Karpas-422 (cell line): Measurements from ENCODE around the gene SIDT1. TPM values are rescaled to one million over a fixed set of nuclear protein-coding genes. Genes with fewer than 3 reads are reported as not detected.
"Not testable (repeated sequence)": the region's sequence is repeated elsewhere in the genome, so short reads cannot be mapped to it uniquely, and the experiment has no call there.

Source experiments
- DNase-seq: peaks from one replicate; pipeline ENCODE4 v3.0.0-alpha.2; 2015
- H2AFZ ChIP-seq: fragments of 200-600 bp; sonication (generic); 2 replicates; pipeline ENCODE4 v1.6.1; 2014; ENCODE audit warnings: antibody characterized with exemption, low read length, mixed read lengths
- H3K27ac ChIP-seq: fragments of 200-600 bp; sonication (generic); 2 replicates; pipeline ENCODE4 v1.5.1; 2014; ENCODE audit warnings: mild to moderate bottlenecking, low read length, moderate library complexity
- H3K27me3 ChIP-seq: fragments of 200-600 bp; sonication (generic); 2 replicates; pipeline ENCODE4 v1.6.1; 2014; ENCODE audit warnings: low read length, mixed read lengths
- H3K36me3 ChIP-seq: fragments of 200-600 bp; sonication (generic); 2 replicates; pipeline ENCODE4 v1.6.1; 2014; ENCODE audit warnings: low read length, mixed read lengths; ENCODE audit not compliant: insufficient read depth
- H3K4me1 ChIP-seq: fragments of 200-600 bp; sonication (generic); 2 replicates; pipeline ENCODE4 v1.6.1; 2014; ENCODE audit warnings: mild to moderate bottlenecking, low read length, mixed read lengths
- H3K4me2 ChIP-seq: fragments of 200-600 bp; sonication (generic); 2 replicates; pipeline ENCODE4 v1.6.1; 2014; ENCODE audit warnings: low read length, low read depth, mild to moderate bottlenecking; ENCODE audit not compliant: poor library complexity, severe bottlenecking
- H3K4me3 ChIP-seq: fragments of 200-600 bp; sonication (generic); 2 replicates; pipeline ENCODE4 v1.5.1; 2014; ENCODE audit warnings: mild to moderate bottlenecking, antibody characterized with exemption, low read length, mixed read lengths
- H3K79me2 ChIP-seq: fragments of 200-600 bp; sonication (generic); 2 replicates; pipeline ENCODE4 v1.6.1; 2014; ENCODE audit warnings: mild to moderate bottlenecking, low read length, mixed read lengths
- H3K9ac ChIP-seq: fragments of 200-600 bp; sonication (generic); 2 replicates; pipeline ENCODE4 v1.6.0; 2014; ENCODE audit warnings: low read length
- H3K9me2 ChIP-seq: fragments of 200-600 bp; sonication (generic), shearing (Covaris generic); replicated peaks from 2 replicates; pipeline ENCODE4 v1.6.0; 2014; ENCODE audit warnings: mild to moderate bottlenecking, low read length, moderate library complexity; ENCODE audit not compliant: insufficient read depth
- H3K9me3 ChIP-seq: fragments of 300-700, 200-600 bp; sonication (generic); 2 replicates; pipeline ENCODE4 v1.6.1; 2014; ENCODE audit warnings: low read length, mixed read lengths
- H4K20me1 ChIP-seq: fragments of 200-600 bp; sonication (generic); 2 replicates; pipeline ENCODE4 v1.6.1; 2014; ENCODE audit warnings: mild to moderate bottlenecking, antibody characterized with exemption, low read length, low read depth; ENCODE audit not compliant: insufficient read depth
- total RNA-seq: library from RNA; depleted of rRNA; stranded (reverse); fragments of >200 nt; shearing (Covaris generic); gene quantifications from 2 replicates; pipeline ENCODE4 v1.2.3, GENCODE V29; 2014; ENCODE audit warnings: low replicate concordance

SIDT1 gene
- total RNA-seq, 1 experiment from 2014 or later, result 11.3 TPM

DNA sequence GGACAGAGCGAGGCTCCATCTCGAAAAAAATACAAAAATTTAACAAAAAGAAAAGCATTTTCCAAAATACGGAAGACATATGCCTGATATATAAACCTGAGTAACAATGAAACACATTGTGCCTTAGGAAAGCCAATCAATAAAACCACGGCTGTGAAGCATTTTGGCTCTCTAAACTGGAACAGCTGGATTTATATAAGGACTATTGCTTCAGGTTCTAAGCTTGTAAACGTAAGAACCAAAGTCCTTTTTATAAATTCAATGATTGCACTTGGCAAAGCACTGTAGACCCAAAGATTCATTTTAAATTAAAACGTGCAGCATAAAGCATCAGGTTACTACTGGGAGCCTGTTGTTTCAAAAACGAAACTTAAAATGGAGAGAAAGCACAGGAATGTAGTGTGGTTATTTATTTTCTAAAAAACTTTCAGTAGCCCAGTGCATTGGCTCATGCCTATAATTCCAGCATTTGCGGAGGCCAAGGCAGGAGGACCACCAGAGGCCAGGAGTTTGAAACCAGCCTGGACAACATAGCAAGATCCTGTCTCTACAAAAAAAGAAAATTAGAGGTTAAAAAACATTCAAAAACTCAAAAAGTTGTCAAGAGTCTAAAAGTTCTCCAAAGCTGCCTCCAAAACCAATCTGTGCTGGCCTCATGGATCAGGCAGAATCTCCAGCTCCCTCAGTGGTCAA is 102.6 kb downstream of the SIDT1 start:
- no peak overlapping the region for H3K27ac ChIP-seq
- DNase-seq, result no peak
- no peaks in the 10 kb centered on the region for H3K79me2 ChIP-seq
- H3K4me3 ChIP-seq, result no peak overlapping the region
- H3K27me3 ChIP-seq, result no peaks in the 10 kb centered on the region
- H3K36me3 ChIP-seq, result no peaks in the 10 kb centered on the region
- H3K4me1 ChIP-seq, result 0 out of 2 replicates have a peak, but pooled peaks cover 4% of the 10 kb centered on the region
- no peak overlapping the region for H3K4me2 ChIP-seq
- H3K9me3 ChIP-seq, result no peaks in the 10 kb centered on the region
- H3K9ac ChIP-seq, result no peak overlapping the region
- H3K9me2 ChIP-seq, result no peaks in the 10 kb centered on the region
- no peaks in the 10 kb centered on the region for H4K20me1 ChIP-seq
- H2AFZ ChIP-seq, result no peak overlapping the region

DNA sequence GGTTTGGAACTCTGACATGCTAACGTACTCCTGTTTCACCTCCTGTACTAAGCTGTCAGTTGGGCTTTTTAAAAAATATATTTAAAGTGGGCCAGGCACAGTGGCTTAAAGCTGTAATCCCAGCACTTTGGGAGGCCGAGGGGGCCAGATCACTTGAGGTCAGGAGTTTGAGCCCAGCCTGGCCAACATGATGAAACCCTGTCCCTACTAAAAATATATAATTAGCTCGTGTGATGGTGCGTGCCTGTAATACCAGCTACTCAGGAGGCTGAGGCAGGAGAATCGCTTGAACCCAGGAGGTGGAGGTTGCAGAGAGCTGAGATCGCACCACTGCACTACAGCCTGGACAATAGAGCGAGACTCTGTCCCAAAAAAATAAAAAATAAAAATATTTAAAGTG is 103.7 kb downstream of the SIDT1 start:
- H4K20me1 ChIP-seq, H3K9me2 ChIP-seq, H3K9me3 ChIP-seq, H3K36me3 ChIP-seq, H3K79me2 ChIP-seq, H3K27me3 ChIP-seq, H2AFZ ChIP-seq, H3K4me2 ChIP-seq, DNase-seq, H3K4me1 ChIP-seq, H3K27ac ChIP-seq, H3K4me3 ChIP-seq, H3K9ac ChIP-seq: not testable (repeated sequence)

DNA sequence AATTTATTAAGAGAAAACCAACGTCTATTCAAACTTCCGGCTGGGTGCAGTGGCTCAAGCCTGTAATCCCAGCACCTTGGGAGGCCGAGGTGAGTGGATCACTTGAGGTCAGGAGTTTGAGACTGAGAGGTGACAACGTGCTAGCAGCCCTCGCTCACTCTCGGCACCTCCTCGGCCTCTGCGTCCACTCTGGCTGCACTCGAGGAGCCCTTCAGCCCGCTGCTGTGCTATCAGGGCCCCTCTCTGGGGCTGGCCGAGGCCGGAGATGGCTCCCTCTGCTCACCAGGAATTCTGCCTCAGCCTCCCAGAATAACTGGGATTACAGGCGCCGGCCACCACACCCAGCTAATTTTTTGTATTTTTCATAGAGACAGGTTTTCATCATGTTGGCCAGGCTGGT is 105.4 kb downstream of the SIDT1 start:
- Histone ChIP-seq H3K36me3 (no peaks in the 10 kb centered on the region), H3K9ac (no peak overlapping the region), H3K79me2 (no peaks in the 10 kb centered on the region), H2AFZ (no peak overlapping the region), H3K9me3 (no peaks in the 10 kb centered on the region), H3K9me2 (no peaks in the 10 kb centered on the region), H3K27ac (no peak overlapping the region), H3K4me2 (no peak overlapping the region), H4K20me1 (no peaks in the 10 kb centered on the region), H3K4me1 (no peaks in the 10 kb centered on the region), H3K4me3 (no peak overlapping the region), H3K27me3 (no peaks in the 10 kb centered on the region)
- DNase-seq, result no peak

DNA sequence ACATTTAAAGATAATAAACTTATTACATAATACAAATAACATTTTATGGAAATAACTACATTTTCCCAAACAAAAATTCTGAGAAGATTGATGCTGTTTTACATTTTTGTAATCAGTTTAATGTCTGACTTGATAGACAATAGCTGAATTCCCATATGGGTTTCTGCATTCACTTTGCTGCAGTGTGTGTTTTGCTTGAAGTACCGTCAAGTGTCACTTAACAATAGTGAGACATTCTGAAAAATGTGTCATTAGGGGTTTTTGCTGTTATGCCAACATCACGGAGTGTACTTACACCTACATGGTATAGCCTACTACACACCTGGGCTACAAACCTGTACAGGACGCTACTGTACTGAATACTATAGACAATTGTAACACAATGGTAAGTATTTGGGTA is 106.6 kb downstream of the SIDT1 start:
- no peaks in the 10 kb centered on the region for H3K9me2 ChIP-seq
- no peak overlapping the region for H3K4me2 ChIP-seq
- no peak overlapping the region for H3K27ac ChIP-seq
- H3K79me2 ChIP-seq, result no peaks in the 10 kb centered on the region
- H3K36me3 ChIP-seq, result no peaks in the 10 kb centered on the region
- H3K27me3 ChIP-seq, result no peaks in the 10 kb centered on the region
- no peaks in the 10 kb centered on the region for H3K4me1 ChIP-seq
- no peak overlapping the region for H3K9ac ChIP-seq
- H3K9me3 ChIP-seq, result no peaks in the 10 kb centered on the region
- DNase-seq, result no peak
- H2AFZ ChIP-seq, result no peak overlapping the region
- H3K4me3 ChIP-seq, result no peak overlapping the region
- H4K20me1 ChIP-seq, result no peaks in the 10 kb centered on the region

DNA sequence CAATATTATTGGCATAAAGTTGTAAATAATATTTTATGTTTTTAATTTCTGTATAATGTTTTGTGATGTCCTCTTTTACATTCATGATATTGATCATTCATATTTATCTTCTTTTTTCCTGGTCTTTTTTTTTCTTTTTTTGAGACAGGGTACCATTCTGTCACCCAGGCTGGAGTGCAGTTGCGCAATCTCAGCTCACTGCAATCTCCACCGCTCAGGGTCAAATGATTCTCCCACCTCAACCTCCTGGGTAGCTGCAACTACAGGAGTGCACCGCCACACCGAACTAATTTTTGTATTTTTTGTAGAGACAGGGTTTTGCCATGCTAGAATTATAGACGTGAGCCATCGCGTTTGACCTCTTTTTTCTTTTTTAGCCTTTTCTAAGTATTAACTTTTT is 111.2 kb downstream of the SIDT1 start:
- no peaks in the 10 kb centered on the region for H3K36me3 ChIP-seq
- H3K27me3 ChIP-seq, result no peaks in the 10 kb centered on the region
- no peaks in the 10 kb centered on the region for H3K9me3 ChIP-seq
- no peaks in the 10 kb centered on the region for H4K20me1 ChIP-seq
- no peaks in the 10 kb centered on the region for H3K9me2 ChIP-seq
- no peak overlapping the region for H3K4me3 ChIP-seq
- H3K4me2 ChIP-seq, result no peak overlapping the region
- no peak overlapping the region for H2AFZ ChIP-seq
- no peaks in the 10 kb centered on the region for H3K79me2 ChIP-seq
- H3K4me1 ChIP-seq, result no peaks in the 10 kb centered on the region
- H3K9ac ChIP-seq, result no peak overlapping the region
- no peak for DNase-seq
- no peak overlapping the region for H3K27ac ChIP-seq

DNA sequence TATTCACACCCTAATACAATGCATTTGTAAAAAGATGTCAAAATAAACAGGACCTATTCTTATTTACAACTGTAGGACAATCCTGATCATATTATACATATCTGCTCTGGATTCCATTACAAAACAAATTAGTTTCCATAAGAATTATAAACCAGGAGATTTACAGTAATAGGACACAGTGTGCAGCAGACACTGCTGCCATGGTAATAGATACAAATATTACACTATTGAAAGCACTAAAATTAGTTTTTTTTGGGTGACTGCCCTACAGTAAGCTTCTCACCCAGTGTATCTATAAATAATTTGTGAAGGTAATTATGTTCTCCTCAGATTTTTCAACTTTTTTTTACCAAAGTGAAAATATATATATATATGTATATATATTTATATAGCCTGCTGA is 116.2 kb downstream of the SIDT1 start:
- no peak overlapping the region for H3K27ac ChIP-seq
- no peak overlapping the region for H3K4me2 ChIP-seq
- H4K20me1 ChIP-seq, result no peaks in the 10 kb centered on the region

DNA sequence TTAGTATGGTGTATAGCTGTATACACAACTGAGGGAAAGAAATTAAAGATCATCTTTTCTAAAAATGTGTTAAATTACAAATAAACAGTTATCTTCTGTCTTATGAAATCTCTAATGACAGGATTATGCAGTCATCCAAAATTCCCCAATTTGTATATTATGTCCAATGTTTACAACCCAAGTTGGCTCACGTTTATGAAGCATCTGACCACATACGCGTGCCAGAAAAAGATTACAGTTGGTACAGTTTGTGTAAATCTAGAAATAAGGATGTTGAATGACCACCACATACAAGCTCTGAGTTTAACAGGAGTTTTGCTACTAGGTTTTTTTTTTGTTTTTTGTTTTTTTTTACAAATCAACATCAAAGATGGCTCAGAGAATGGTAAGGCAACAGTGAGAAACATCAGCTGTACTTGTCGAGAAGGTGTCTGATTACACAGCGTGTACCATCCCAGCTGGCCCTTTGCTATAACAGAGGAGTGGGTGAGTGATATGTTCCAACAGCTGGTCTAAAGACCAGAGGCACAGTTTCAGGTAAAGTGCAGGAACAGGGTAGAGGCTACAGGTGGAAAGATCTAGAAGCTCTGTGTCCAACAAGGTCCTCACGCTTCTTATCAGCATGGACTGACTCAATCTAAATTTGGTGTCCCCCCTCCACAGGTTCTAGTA is 117.0 kb downstream of the SIDT1 start:
- H4K20me1 ChIP-seq, result no peaks in the 10 kb centered on the region
- H3K27ac ChIP-seq, result no peak overlapping the region
- no peak overlapping the region for H3K9ac ChIP-seq
- H3K79me2 ChIP-seq, result no peaks in the 10 kb centered on the region
- DNase-seq, result no peak
- H3K4me2 ChIP-seq, result no peak overlapping the region
- H3K4me3 ChIP-seq, result no peak overlapping the region
- no peak overlapping the region for H2AFZ ChIP-seq
- H3K9me2 ChIP-seq, result no peaks in the 10 kb centered on the region
- no peaks in the 10 kb centered on the region for H3K4me1 ChIP-seq
- no peaks in the 10 kb centered on the region for H3K36me3 ChIP-seq
- no peaks in the 10 kb centered on the region for H3K27me3 ChIP-seq
- H3K9me3 ChIP-seq, result no peaks in the 10 kb centered on the region

More for the DNA sequence above, 116.2 kb downstream of the SIDT1 start:
- Histone ChIP-seq H3K9ac (no peak overlapping the region), H3K9me3 (no peaks in the 10 kb centered on the region), H3K36me3 (no peaks in the 10 kb centered on the region), H3K4me1 (no peaks in the 10 kb centered on the region), H3K27me3 (no peaks in the 10 kb centered on the region), H3K79me2 (no peaks in the 10 kb centered on the region), H3K4me3 (no peak overlapping the region), H3K9me2 (no peaks in the 10 kb centered on the region), H2AFZ (no peak overlapping the region)
- DNase-seq, result no peak

DNA sequence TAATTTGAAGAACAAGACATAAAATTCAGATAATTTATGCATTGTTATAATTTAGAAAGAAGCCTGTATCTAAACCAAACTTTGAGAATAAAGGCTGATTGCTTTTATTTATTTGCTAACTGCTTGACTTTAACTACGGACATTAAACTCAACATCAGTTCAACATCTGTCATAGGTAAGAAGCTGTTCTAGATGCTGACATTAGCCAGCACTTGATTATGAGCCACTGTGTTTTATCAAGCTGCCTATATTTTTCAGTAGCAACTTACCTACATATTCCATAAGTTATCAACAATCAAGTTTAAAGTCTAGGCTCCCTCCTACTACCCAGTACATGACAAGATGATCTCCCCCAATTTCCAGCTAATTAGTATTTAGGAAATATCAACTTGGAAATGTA is 122.0 kb downstream of the SIDT1 start:
- DNase-seq, result no peak
- no peak overlapping the region for H3K27ac ChIP-seq
- H3K9me3 ChIP-seq, result no peaks in the 10 kb centered on the region
- H3K36me3 ChIP-seq, result no peaks in the 10 kb centered on the region
- H2AFZ ChIP-seq, result no peak overlapping the region
- no peaks in the 10 kb centered on the region for H3K79me2 ChIP-seq
- no peaks in the 10 kb centered on the region for H3K27me3 ChIP-seq
- no peak overlapping the region for H3K9ac ChIP-seq
- no peaks in the 10 kb centered on the region for H3K9me2 ChIP-seq
- H3K4me1 ChIP-seq, result no peaks in the 10 kb centered on the region
- H3K4me2 ChIP-seq, result no peak overlapping the region
- H3K4me3 ChIP-seq, result no peak overlapping the region
- H4K20me1 ChIP-seq, result no peaks in the 10 kb centered on the region
